ENCODE measurements around the gene GPR146.

The GPR146 gene

DNA sequence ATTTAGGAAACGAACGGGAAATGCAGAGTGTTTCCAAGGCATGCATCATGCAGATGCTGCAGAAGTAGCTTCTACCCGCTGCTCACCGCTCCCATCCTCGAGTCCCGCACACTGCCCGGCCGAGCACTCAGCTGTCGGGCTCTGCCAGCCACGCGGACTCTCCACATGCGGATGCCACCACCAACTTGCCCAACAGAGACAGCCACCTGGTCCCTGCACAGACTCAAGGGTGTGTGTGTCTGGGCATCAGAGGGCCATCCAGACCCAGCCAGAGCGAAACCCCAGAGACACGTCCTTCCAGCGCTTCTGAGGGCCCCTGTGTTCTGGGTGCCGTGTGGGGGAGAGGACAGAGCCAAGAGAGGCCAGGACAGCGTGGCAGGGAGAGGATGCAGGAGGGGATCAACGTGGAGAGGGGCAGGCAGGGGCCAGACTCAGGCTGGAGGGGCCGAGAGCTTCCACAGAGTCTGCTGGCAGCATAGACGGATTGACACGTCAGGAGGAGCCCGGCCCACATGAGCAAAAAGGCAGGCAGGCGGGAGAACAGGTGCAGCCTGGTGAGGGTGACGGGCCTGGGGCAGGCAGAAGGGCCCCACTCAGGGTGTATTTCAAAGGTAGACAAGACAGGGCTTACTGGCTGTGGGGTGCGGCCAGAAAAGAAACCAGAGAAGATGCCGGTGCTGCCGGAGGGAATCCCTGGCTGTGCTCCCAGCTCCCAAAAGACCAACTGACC lies 61.9 kb downstream of the GPR146 start:
- DNase-seq (ENCODE audit: low read depth), result no peak

DNA sequence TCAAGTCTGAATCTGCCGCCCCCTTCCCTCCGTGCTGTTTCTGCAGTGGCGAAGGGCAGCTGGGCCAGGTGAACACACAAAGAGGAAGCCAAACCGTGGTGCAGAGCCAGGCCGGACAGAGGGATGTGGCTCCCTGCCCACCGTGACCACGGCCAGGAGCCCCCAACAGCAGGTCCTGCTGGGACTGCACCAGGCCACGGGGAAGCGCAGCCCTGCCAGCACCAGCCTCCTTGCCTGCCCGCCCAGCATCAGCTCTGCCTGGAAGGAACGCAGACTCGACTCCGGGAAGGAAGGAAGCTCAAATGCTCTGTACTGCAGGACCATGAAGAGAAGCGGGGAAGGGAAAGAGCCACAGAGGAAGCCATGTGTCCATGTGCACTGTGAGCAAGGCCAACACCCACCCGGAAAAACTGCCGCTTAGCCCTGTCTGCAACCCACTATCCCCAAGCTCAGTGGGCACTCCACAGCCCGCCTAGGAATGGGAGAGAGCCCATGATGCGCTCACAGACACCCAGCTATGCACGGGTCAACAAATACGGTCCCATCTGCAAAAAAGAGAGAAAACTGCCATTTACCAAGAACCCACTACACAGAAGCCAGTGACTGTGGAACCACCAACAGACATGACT lies 62.6 kb downstream of the GPR146 start:
- DNase-seq (ENCODE audit: low read depth), result no peak

- no peak for DNase-seq (ENCODE audit: low read depth)
Measured at GRCh38 chr7:1108264-1108920, 64.0 kb downstream of the GPR146 start.

Measured in activated T-cell treated with anti-CD3 and anti-CD28 coated beads for 48 hours (primary cell).